HL-60 (cell line): ENCODE results near the gene ATXN7.

Experiments used
- REST ChIP-seq: IDR thresholded peaks from 2 replicates; pipeline ENCODE4 v1.6.1; 2012; ENCODE audit warnings: low read depth; ENCODE audit not compliant: insufficient replicate concordance
- TF ChIP-seq, protein P1 (sequence below): IDR thresholded peaks from one replicate; pipeline ENCODE4 v1.5.1; 2011; ENCODE audit warnings: low read length, control low read depth, inconsistent platforms; ENCODE audit not compliant: insufficient read depth

DNA sequence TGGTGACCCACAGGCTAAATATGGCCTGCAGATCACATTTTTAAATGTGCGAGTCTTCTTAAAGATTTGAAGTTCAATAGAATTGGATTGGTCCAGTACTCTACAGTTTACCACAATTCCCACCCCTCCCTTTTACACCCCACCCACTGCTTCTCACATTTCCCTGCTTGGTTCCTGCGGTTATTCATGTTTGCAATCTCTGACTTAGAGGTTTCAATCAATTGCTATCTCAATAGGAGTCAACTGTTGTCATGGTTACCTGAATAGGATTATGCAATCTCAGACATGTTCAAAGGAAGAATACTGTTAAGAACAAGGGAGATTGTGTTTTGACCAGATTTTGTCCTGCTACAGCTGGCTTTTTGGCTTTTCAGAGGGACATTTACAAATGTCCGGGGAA, 49.4 kb upstream of the ATXN7 start:
- TF ChIP-seq, protein P1, sequence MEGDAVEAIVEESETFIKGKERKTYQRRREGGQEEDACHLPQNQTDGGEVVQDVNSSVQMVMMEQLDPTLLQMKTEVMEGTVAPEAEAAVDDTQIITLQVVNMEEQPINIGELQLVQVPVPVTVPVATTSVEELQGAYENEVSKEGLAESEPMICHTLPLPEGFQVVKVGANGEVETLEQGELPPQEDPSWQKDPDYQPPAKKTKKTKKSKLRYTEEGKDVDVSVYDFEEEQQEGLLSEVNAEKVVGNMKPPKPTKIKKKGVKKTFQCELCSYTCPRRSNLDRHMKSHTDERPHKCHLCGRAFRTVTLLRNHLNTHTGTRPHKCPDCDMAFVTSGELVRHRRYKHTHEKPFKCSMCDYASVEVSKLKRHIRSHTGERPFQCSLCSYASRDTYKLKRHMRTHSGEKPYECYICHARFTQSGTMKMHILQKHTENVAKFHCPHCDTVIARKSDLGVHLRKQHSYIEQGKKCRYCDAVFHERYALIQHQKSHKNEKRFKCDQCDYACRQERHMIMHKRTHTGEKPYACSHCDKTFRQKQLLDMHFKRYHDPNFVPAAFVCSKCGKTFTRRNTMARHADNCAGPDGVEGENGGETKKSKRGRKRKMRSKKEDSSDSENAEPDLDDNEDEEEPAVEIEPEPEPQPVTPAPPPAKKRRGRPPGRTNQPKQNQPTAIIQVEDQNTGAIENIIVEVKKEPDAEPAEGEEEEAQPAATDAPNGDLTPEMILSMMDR = no peak
- TF ChIP-seq REST = no peak
